Cortex of kidney (tissue), 1 donor: ENCODE measurements around the gene DLG1.
"Not testable (repeated sequence)": the region's sequence is repeated elsewhere in the genome, so short reads cannot be mapped to it uniquely, and the experiment has no call there.

Experiments
- DNase-seq: peaks from one replicate; lab custom pipeline; 2025; lab: John Stamatoyannopoulos, UW

DLG1 gene

GRCh38 chr3:197093871-197094270, 204.5 kb downstream of the DLG1 start:
- no peak for DNase-seq

- DNase-seq: no peak
Observed at GRCh38 chr3:197088370-197088769, 210.0 kb downstream of the DLG1 start.

GRCh38 chr3:197085137-197085536, 213.3 kb downstream of the DLG1 start:
- DNase-seq: no peak

- no peak for DNase-seq
Observed at GRCh38 chr3:197083486-197083885, 214.9 kb downstream of the DLG1 start.

- DNase-seq: no peak
Observed at GRCh38 chr3:197082871-197083270, 215.5 kb downstream of the DLG1 start.

GRCh38 chr3:197080344-197080743, 218.1 kb downstream of the DLG1 start:
- no peak for DNase-seq

- DNase-seq: no peak
Observed at GRCh38 chr3:197076415-197076814, 222.0 kb downstream of the DLG1 start.

GRCh38 chr3:197068077-197068476, 230.3 kb downstream of the DLG1 start:
- DNase-seq: no peak

- DNase-seq: no peak
Observed at GRCh38 chr3:197064771-197065170, 233.6 kb downstream of the DLG1 start.

GRCh38 chr3:197062446-197062845, 236.0 kb downstream of the DLG1 start:
- DNase-seq: no peak

- DNase-seq: not testable (repeated sequence)
Observed at GRCh38 chr3:197051637-197052036, 246.8 kb downstream of the DLG1 start.

GRCh38 chr3:197050511-197050910, 247.9 kb downstream of the DLG1 start:
- no peak for DNase-seq

- no peak for DNase-seq
Observed at GRCh38 chr3:197042539-197042938, 255.9 kb downstream of the DLG1 start.

- no peak for DNase-seq
Observed at GRCh38 chr3:197041875-197042488, 256.4 kb downstream of the DLG1 start.

- DNase-seq: no peak
Observed at GRCh38 chr3:197040658-197041057, 257.8 kb downstream of the DLG1 start.

GRCh38 chr3:197038679-197039462, 259.5 kb downstream of the DLG1 start:
- DNase-seq: no peak

- DNase-seq: no peak
Observed at GRCh38 chr3:197035577-197035976, 262.8 kb downstream of the DLG1 start.

GRCh38 chr3:197034778-197035177, 263.6 kb downstream of the DLG1 start:
- not testable (repeated sequence) for DNase-seq

GRCh38 chr3:197033764-197034163, 264.6 kb downstream of the DLG1 start:
- DNase-seq: not testable (repeated sequence)

GRCh38 chr3:197031315-197032285, 266.8 kb downstream of the DLG1 start:
- no peak for DNase-seq

GRCh38 chr3:197030379-197031314, 267.8 kb downstream of the DLG1 start:
- DNase-seq: no peak
